WTC11 (cell line): Measurements from ENCODE around the gene FCRL5.

Source experiments
- SMAD3 ChIP-seq: sonication (generic); formaldehyde crosslinking; IDR thresholded peaks from 2 replicates; pipeline ENCODE4 v1.8.0; 2022; ENCODE audit warnings: missing genetic modification reagents, mild to moderate bottlenecking, borderline replicate concordance
- TF ChIP-seq, protein P1 (sequence below): sonication (generic); formaldehyde crosslinking; IDR thresholded peaks from 2 replicates; pipeline ENCODE4 v1.8.0; 2022; ENCODE audit warnings: mild to moderate bottlenecking, missing genetic modification reagents
- TF ChIP-seq, protein P2 (sequence below): fragments of 200-600 bp; IDR thresholded peaks from 2 replicates; pipeline ENCODE4 v1.8.0; 2022; ENCODE audit warnings: antibody characterized with exemption
- TF ChIP-seq, protein P3 (sequence below): sonication (generic); formaldehyde crosslinking; IDR thresholded peaks from 2 replicates; pipeline ENCODE4 v1.8.1; 2023; ENCODE audit warnings: mild to moderate bottlenecking, missing genetic modification reagents, moderate library complexity
- TF ChIP-seq, protein P4 (sequence below): sonication (generic); formaldehyde crosslinking; IDR thresholded peaks from 2 replicates; pipeline ENCODE4 v1.8.0; 2023; ENCODE audit warnings: missing genetic modification reagents
- TF ChIP-seq, protein P5 (sequence below): sonication (generic); formaldehyde crosslinking; IDR thresholded peaks from 2 replicates; pipeline ENCODE4 v1.8.1; 2022; ENCODE audit warnings: low read depth, missing genetic modification reagents, borderline replicate concordance

DNA sequence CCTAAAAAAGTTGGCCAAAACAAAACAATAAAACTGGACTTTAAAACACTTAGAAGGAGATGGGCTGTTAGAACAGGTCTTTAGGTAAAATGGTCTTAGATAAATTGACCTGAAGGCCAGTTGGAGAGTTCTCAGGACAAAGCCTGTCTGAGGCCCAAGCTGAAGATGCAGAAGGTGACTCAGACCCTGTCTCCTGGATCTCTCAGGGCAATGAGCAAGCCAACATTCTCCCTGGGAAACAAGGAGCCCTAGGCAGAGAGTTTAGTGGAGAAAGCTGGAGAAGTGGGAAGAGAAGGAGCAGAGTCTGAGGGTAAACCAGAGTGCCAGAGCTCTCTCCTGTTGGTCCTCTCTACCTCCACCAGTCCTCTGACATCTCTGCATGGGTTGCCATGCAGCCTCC lies 70.1 kb downstream of the FCRL5 start:
- TF ChIP-seq, protein P1, sequence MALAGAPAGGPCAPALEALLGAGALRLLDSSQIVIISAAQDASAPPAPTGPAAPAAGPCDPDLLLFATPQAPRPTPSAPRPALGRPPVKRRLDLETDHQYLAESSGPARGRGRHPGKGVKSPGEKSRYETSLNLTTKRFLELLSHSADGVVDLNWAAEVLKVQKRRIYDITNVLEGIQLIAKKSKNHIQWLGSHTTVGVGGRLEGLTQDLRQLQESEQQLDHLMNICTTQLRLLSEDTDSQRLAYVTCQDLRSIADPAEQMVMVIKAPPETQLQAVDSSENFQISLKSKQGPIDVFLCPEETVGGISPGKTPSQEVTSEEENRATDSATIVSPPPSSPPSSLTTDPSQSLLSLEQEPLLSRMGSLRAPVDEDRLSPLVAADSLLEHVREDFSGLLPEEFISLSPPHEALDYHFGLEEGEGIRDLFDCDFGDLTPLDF (CRISPR knock-in tag): no peak
- TF ChIP-seq, protein P2, sequence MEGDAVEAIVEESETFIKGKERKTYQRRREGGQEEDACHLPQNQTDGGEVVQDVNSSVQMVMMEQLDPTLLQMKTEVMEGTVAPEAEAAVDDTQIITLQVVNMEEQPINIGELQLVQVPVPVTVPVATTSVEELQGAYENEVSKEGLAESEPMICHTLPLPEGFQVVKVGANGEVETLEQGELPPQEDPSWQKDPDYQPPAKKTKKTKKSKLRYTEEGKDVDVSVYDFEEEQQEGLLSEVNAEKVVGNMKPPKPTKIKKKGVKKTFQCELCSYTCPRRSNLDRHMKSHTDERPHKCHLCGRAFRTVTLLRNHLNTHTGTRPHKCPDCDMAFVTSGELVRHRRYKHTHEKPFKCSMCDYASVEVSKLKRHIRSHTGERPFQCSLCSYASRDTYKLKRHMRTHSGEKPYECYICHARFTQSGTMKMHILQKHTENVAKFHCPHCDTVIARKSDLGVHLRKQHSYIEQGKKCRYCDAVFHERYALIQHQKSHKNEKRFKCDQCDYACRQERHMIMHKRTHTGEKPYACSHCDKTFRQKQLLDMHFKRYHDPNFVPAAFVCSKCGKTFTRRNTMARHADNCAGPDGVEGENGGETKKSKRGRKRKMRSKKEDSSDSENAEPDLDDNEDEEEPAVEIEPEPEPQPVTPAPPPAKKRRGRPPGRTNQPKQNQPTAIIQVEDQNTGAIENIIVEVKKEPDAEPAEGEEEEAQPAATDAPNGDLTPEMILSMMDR: no peak
- TF ChIP-seq, protein P3, sequence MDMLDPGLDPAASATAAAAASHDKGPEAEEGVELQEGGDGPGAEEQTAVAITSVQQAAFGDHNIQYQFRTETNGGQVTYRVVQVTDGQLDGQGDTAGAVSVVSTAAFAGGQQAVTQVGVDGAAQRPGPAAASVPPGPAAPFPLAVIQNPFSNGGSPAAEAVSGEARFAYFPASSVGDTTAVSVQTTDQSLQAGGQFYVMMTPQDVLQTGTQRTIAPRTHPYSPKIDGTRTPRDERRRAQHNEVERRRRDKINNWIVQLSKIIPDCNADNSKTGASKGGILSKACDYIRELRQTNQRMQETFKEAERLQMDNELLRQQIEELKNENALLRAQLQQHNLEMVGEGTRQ (CRISPR knock-in tag): no peak
- TF ChIP-seq SMAD3 (CRISPR knock-in tag): no peak
- TF ChIP-seq, protein P4, sequence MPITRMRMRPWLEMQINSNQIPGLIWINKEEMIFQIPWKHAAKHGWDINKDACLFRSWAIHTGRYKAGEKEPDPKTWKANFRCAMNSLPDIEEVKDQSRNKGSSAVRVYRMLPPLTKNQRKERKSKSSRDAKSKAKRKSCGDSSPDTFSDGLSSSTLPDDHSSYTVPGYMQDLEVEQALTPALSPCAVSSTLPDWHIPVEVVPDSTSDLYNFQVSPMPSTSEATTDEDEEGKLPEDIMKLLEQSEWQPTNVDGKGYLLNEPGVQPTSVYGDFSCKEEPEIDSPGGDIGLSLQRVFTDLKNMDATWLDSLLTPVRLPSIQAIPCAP (CRISPR knock-in tag): no peak
- TF ChIP-seq, protein P5, sequence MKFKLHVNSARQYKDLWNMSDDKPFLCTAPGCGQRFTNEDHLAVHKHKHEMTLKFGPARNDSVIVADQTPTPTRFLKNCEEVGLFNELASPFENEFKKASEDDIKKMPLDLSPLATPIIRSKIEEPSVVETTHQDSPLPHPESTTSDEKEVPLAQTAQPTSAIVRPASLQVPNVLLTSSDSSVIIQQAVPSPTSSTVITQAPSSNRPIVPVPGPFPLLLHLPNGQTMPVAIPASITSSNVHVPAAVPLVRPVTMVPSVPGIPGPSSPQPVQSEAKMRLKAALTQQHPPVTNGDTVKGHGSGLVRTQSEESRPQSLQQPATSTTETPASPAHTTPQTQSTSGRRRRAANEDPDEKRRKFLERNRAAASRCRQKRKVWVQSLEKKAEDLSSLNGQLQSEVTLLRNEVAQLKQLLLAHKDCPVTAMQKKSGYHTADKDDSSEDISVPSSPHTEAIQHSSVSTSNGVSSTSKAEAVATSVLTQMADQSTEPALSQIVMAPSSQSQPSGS (CRISPR knock-in tag): no peak
